Measurements from ENCODE around the gene WWP2. TPM values are rescaled to one million over a fixed set of nuclear protein-coding genes. Genes with fewer than 3 reads are reported as not detected.

WWP2 gene
- total RNA-seq, 2 experiments from 2014 or later = 30.3 to 43.4 TPM

GRCh38 chr16:69861292-69862030 is 99.3 kb downstream of the WWP2 start:
- Histone ChIP-seq H3K27ac (ENCODE audit: low read depth, low read length, poor library complexity, severe bottlenecking) (no peak overlapping the region), H2AFZ (ENCODE audit: low read length) (no peak overlapping the region), H3K9me3 (ENCODE audit: low read length) (no peaks in the 10 kb centered on the region), H4K20me1 (ENCODE audit: insufficient read depth, low read length) (no peaks in the 10 kb centered on the region), H3K9me2 (ENCODE audit: insufficient read depth, low read length) (no peaks in the 10 kb centered on the region), H3K4me3 (ENCODE audit: low read depth, low read length, poor library complexity, severe bottlenecking) (no peak overlapping the region), H3K4me1 (ENCODE audit: insufficient read depth, low read length, poor library complexity, severe bottlenecking) (no peaks in the 10 kb centered on the region), H3K4me2 (ENCODE audit: low read length) (no peak overlapping the region), H3K36me3 (ENCODE audit: insufficient read depth, low read length) (peaks cover 4% of the 10 kb centered on the region; the same call in 1 of the 2 replicates), H3K79me2 (ENCODE audit: insufficient read depth, low read depth, low read length) (no peaks in the 10 kb centered on the region)
- intact Hi-C loops (cut with micrococcal nuclease; ENCODE audit: unreplicated experiment) = no loop called here
- no peak for DNase-seq (ENCODE audit: low spot score)
- BruUV-seq (replicated peaks) = no TSS peak
- ChIA-PET CTCF (ENCODE audit: unreplicated experiment) (no interaction called here), POLR2A (no interaction called here)
- TF ChIP-seq CTCF (conservative IDR thresholded peaks at IDR 0.05; ENCODE audit: low read length) (no peak), EZH2phosphoT487 (IDR thresholded peaks at IDR 0.05; ENCODE audit: borderline replicate concordance, low read depth, low read length) (no peak)

GRCh38 chr16:69863401-69864281 is 101.5 kb downstream of the WWP2 start:
- CTCF ChIA-PET (ENCODE audit: unreplicated experiment) = no interaction called here
- no peak for TF ChIP-seq CTCF (conservative IDR thresholded peaks at IDR 0.05; ENCODE audit: low read length)
- TF ChIP-seq EZH2phosphoT487 (IDR thresholded peaks at IDR 0.05; ENCODE audit: borderline replicate concordance, low read depth, low read length) = no peak
- no peak overlapping the region for H2AFZ ChIP-seq (ENCODE audit: low read length)
- no TSS peak for BruUV-seq (replicated peaks)
- H3K79me2 ChIP-seq (ENCODE audit: insufficient read depth, low read depth, low read length) = no peaks in the 10 kb centered on the region
- no peak overlapping the region for H3K27ac ChIP-seq (ENCODE audit: low read depth, low read length, poor library complexity, severe bottlenecking)
- no peaks in the 10 kb centered on the region for H3K4me1 ChIP-seq (ENCODE audit: insufficient read depth, low read length, poor library complexity, severe bottlenecking)
- POLR2A ChIA-PET = no interaction called here
- H3K4me3 ChIP-seq (ENCODE audit: low read depth, low read length, poor library complexity, severe bottlenecking) = no peak overlapping the region
- H4K20me1 ChIP-seq (ENCODE audit: insufficient read depth, low read length) = no peaks in the 10 kb centered on the region
- H3K9me2 ChIP-seq (ENCODE audit: insufficient read depth, low read length) = no peaks in the 10 kb centered on the region
- H3K9me3 ChIP-seq (ENCODE audit: low read length) = no peaks in the 10 kb centered on the region
- intact Hi-C loops (cut with micrococcal nuclease; ENCODE audit: unreplicated experiment) = no loop called here
- H3K36me3 ChIP-seq (ENCODE audit: insufficient read depth, low read length) = peaks cover 3% of the 10 kb centered on the region; the same call in 1 of the 2 replicates
- no peak for DNase-seq (ENCODE audit: low spot score)
- no peak overlapping the region for H3K4me2 ChIP-seq (ENCODE audit: low read length)

Data from OCI-LY7 (cell line).